Prostate gland (tissue), 2 donors: ENCODE results near the gene OSCP1.

Experiments
- POLR2AphosphoS5 ChIP-seq: sonication (generic); formaldehyde crosslinking; IDR thresholded peaks from one replicate; pipeline ENCODE4 v1.6.1; 2017; ENCODE audit warnings: antibody characterized with exemption
- TF ChIP-seq, protein P1 (sequence below), 4 experiments: fragments of 200-600 bp in 2 of 4; fragments of 450-650 bp in 2 of 4; sonication (generic) in 2 of 4; IDR thresholded peaks; 1 replicate in 3 of 4; 2 replicates in 1 of 4; pipeline ENCODE4 v1.5.1; 2016 to 2019; ENCODE audit warnings: antibody characterized with exemption in 4 of 4, mild to moderate bottlenecking in 2 of 4, moderate library complexity in 2 of 4

GRCh38 chr1:36384542-36385409 lies 65.5 kb downstream of the OSCP1 start:
- TF ChIP-seq, protein P1, sequence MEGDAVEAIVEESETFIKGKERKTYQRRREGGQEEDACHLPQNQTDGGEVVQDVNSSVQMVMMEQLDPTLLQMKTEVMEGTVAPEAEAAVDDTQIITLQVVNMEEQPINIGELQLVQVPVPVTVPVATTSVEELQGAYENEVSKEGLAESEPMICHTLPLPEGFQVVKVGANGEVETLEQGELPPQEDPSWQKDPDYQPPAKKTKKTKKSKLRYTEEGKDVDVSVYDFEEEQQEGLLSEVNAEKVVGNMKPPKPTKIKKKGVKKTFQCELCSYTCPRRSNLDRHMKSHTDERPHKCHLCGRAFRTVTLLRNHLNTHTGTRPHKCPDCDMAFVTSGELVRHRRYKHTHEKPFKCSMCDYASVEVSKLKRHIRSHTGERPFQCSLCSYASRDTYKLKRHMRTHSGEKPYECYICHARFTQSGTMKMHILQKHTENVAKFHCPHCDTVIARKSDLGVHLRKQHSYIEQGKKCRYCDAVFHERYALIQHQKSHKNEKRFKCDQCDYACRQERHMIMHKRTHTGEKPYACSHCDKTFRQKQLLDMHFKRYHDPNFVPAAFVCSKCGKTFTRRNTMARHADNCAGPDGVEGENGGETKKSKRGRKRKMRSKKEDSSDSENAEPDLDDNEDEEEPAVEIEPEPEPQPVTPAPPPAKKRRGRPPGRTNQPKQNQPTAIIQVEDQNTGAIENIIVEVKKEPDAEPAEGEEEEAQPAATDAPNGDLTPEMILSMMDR (IDR thresholded peaks at IDR 0.05) = no peak
- peak; percentile 44 for TF ChIP-seq POLR2AphosphoS5
